ENCODE data around the gene PARD3. TPM values are rescaled to one million over a fixed set of nuclear protein-coding genes. Genes with fewer than 3 reads are reported as not detected.

The PARD3 gene
- total and polyA plus RNA-seq, 2 experiments from 2014 or later = 6.3 to 21.2 TPM

DNA sequence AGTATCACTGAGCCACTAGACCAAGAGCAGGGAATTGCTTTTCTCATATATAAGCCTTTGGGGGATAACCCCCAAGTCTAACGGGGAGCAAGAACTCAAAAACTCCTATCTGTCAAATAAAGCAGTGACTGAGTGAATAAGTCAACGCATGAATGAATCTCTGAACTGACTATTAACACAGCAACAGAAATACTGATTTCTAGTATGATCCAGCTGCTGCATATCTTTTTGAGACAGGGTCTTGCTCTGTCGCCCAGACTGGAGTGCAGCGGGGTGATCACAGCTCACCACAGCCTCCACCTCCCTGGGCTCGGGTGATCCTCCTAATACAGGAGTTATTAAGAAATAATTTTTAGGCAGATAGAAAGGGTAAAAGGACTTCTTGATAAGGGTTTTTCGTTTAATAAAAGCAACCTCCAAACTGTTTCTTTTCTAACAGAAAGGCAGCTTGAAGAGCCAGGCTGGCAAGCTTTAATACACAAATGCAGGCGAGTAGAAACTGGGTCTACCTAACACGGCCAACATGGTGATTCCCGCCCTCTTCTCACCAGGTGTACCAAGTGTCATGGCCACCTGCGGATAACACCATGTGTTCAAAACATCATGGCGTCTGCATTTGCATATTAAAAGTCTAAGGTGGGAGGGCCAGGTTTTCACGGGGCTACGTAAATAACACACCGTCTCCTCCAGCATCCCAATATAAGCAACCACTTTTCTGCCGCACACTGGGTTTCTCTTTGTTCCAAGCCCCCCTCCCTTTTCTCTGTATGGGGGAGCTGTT lies 631.9 kb downstream of the PARD3 start:
- no peaks in the 10 kb centered on the region; the same call in 1 of the 2 replicates for H3K4me1 ChIP-seq (ENCODE audit: insufficient read depth)
- no peaks in the 10 kb centered on the region for H4K20me1 ChIP-seq (ENCODE audit: insufficient read depth)
- H3K4me2 ChIP-seq (ENCODE audit: unreplicated experiment) = no peak overlapping the region
- H3K9me3 ChIP-seq (ENCODE audit: low read depth) = no peaks in the 10 kb centered on the region
- TF ChIP-seq EZH2phosphoT487 (IDR thresholded peaks at IDR 0.05; ENCODE audit: insufficient read depth, low read depth) (no peak), EZH2 (IDR thresholded peaks at IDR 0.05; ENCODE audit: insufficient read depth, poor library complexity, severe bottlenecking) (no peak)
- H3F3A ChIP-seq (ENCODE audit: insufficient read depth) = peaks cover 12% of the 10 kb centered on the region
- H3K36me3 ChIP-seq (ENCODE audit: low read depth) = no peaks in the 10 kb centered on the region
- in situ Hi-C loops (cut with MboI) = no loop called here
- no peaks in the 10 kb centered on the region for H3K9me2 ChIP-seq (ENCODE audit: insufficient read depth)
- H3K4me3 ChIP-seq = no peak overlapping the region
- no peaks in the 10 kb centered on the region for H3K27me3 ChIP-seq (replicated peaks; ENCODE audit: insufficient read depth)
- H3K79me2 ChIP-seq (ENCODE audit: insufficient read depth) = no peaks in the 10 kb centered on the region
- DNase-seq = no peak
- no peak overlapping the region for H3K27ac ChIP-seq
- H2AFZ ChIP-seq = no peak overlapping the region
- WGBS, 2 experiments (ENCODE audit: low coverage in 1 of 2, low lambda C conversion rate in 2 of 2, missing lambda C conversion rate in 2 of 2) = 92 to 93% methylated on average over 15 of the region's 15 CpGs
- H3K9ac ChIP-seq = no peak overlapping the region

DNA sequence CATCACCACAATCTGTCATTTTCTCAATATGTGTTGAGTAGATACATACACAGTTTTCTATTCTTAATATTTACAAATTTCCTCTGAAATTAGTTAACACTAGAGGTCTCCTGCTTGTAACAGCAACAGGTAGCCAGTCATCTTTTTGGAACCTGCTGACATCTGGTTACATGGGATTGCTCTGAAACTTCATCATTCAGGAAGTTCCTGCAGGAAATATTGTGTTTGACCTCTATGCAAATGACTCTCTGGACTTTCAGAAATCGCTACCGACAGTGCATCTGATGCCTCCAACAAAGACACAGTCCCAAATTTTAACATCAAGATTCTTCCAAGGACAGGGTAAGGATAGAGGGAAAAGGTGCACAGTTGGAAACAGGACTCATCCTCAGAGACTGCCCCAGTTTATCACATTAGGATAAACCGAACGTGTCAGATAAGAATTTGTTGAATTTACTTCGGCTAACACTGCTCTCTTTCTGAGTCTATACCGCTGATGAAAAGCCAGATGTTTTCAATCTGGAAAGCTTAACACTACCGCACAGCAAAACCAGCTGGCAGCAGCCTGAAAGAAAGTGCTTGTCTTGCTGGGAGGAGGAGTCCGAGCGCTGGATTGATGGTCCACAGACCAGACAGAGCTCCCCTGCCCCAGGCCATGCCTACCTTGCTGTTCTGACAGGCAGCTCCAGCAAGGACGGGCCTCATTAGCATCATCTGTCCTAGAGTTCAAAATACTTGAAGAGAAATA lies 633.4 kb downstream of the PARD3 start:
- Histone ChIP-seq H3K9me2 (ENCODE audit: insufficient read depth) (no peaks in the 10 kb centered on the region), H3K4me2 (ENCODE audit: unreplicated experiment) (peak overlapping the region; percentile 63), H3K4me3 (peak overlapping the region; percentile 38; the same call in 1 of the 2 replicates), H3K79me2 (ENCODE audit: insufficient read depth) (no peaks in the 10 kb centered on the region), H3K27ac (no peak overlapping the region), H3K27me3 (replicated peaks; ENCODE audit: insufficient read depth) (no peaks in the 10 kb centered on the region), H3F3A (ENCODE audit: insufficient read depth) (peaks cover 12% of the 10 kb centered on the region), H3K9ac (no peak overlapping the region), H4K20me1 (ENCODE audit: insufficient read depth) (no peaks in the 10 kb centered on the region), H3K4me1 (ENCODE audit: insufficient read depth) (no peaks in the 10 kb centered on the region), H3K9me3 (ENCODE audit: low read depth) (no peaks in the 10 kb centered on the region), H2AFZ (peak overlapping the region; percentile 25; the same call in 1 of the 2 replicates), H3K36me3 (ENCODE audit: low read depth) (no peaks in the 10 kb centered on the region)
- TF ChIP-seq EZH2phosphoT487 (IDR thresholded peaks at IDR 0.05; ENCODE audit: insufficient read depth, low read depth) (no peak), EZH2 (IDR thresholded peaks at IDR 0.05; ENCODE audit: insufficient read depth, poor library complexity, severe bottlenecking) (no peak)
- peak; percentile 50 for DNase-seq
- 10 to 12% methylated on average over 10 of the region's 10 CpGs for WGBS, 2 experiments (ENCODE audit: low coverage in 1 of 2, low lambda C conversion rate in 2 of 2, missing lambda C conversion rate in 2 of 2)
- in situ Hi-C loops (cut with MboI) = no loop called here

DNA sequence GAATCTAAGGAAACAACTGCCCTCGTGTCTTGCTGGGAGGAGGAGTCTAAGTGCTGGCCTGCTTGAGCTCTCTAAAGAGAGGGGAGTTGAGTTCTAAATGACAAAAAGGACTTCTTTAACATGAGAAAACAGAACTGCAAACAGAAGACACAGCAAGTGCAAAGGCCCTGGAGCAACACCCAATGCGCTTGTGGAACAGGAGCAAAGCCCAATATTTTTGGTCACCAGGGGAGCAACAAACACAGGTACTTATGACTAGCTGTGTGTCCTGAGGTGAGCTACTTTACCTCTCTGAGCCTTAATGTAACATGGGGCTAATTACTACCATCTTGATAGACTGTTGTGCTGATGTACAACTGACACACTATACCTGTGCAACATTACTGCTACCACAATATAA lies 634.3 kb downstream of the PARD3 start:
- Histone ChIP-seq H3K9ac (no peak overlapping the region), H3K9me2 (ENCODE audit: insufficient read depth) (no peaks in the 10 kb centered on the region), H3F3A (ENCODE audit: insufficient read depth) (peaks cover 12% of the 10 kb centered on the region), H4K20me1 (ENCODE audit: insufficient read depth) (no peaks in the 10 kb centered on the region), H3K27me3 (replicated peaks; ENCODE audit: insufficient read depth) (no peaks in the 10 kb centered on the region), H3K4me2 (ENCODE audit: unreplicated experiment) (no peak overlapping the region), H2AFZ (no peak overlapping the region), H3K4me3 (no peak overlapping the region), H3K9me3 (ENCODE audit: low read depth) (no peaks in the 10 kb centered on the region), H3K4me1 (ENCODE audit: insufficient read depth) (no peaks in the 10 kb centered on the region), H3K36me3 (ENCODE audit: low read depth) (no peaks in the 10 kb centered on the region), H3K27ac (no peak overlapping the region), H3K79me2 (ENCODE audit: insufficient read depth) (no peaks in the 10 kb centered on the region)
- no peak for TF ChIP-seq EZH2phosphoT487 (IDR thresholded peaks at IDR 0.05; ENCODE audit: insufficient read depth, low read depth)
- TF ChIP-seq EZH2 (IDR thresholded peaks at IDR 0.05; ENCODE audit: insufficient read depth, poor library complexity, severe bottlenecking) = no peak
- no peak for DNase-seq
- WGBS, 2 experiments (ENCODE audit: low coverage in 1 of 2, low lambda C conversion rate in 2 of 2, missing lambda C conversion rate in 2 of 2) = 90 to 94% methylated on average over 2 of the region's 2 CpGs
- in situ Hi-C loops (cut with MboI) = no loop called here

- Histone ChIP-seq H3K4me1 (ENCODE audit: insufficient read depth) (no peaks in the 10 kb centered on the region), H3K36me3 (ENCODE audit: low read depth) (no peaks in the 10 kb centered on the region), H3K9me2 (ENCODE audit: insufficient read depth) (no peaks in the 10 kb centered on the region), H3K27ac (no peak overlapping the region), H3K4me3 (no peak overlapping the region), H2AFZ (no peak overlapping the region), H3K27me3 (replicated peaks; ENCODE audit: insufficient read depth) (no peaks in the 10 kb centered on the region), H3K9ac (no peak overlapping the region), H3K9me3 (ENCODE audit: low read depth) (no peaks in the 10 kb centered on the region), H3K4me2 (ENCODE audit: unreplicated experiment) (no peak overlapping the region), H4K20me1 (ENCODE audit: insufficient read depth) (no peaks in the 10 kb centered on the region), H3F3A (ENCODE audit: insufficient read depth) (peaks cover 12% of the 10 kb centered on the region), H3K79me2 (ENCODE audit: insufficient read depth) (no peaks in the 10 kb centered on the region)
- DNase-seq = no peak
- TF ChIP-seq EZH2phosphoT487 (IDR thresholded peaks at IDR 0.05; ENCODE audit: insufficient read depth, low read depth) (no peak), EZH2 (IDR thresholded peaks at IDR 0.05; ENCODE audit: insufficient read depth, poor library complexity, severe bottlenecking) (no peak)
- WGBS, 2 experiments (ENCODE audit: low coverage in 1 of 2, low lambda C conversion rate in 2 of 2, missing lambda C conversion rate in 2 of 2) = 90 to 97% methylated on average over 3 of the region's 3 CpGs
- in situ Hi-C loops (cut with MboI) = no loop called here
These were observed 635.8 kb downstream of the PARD3 start for GRCh38 chr10:34179280-34179679.
